Natural killer cell (primary cell): ENCODE data around the gene MS4A5. TPM values are rescaled to one million over a fixed set of nuclear protein-coding genes. Genes with fewer than 3 reads are reported as not detected.
A peak's percentile ranks its signal among the peaks of the same experiment; 100 is the strongest.

Experiments used
- ATAC-seq, 3 donors: fragments of 150-1000 bp in 2 of 3; fragments of 200-7000 bp in 1 of 3; cut with Tn5 transposase; 1 replicate in 1 of 3; 2 replicates in 2 of 3; pipeline ENCODE4 v1.10.0; 2021; ENCODE audit warnings: mild to moderate bottlenecking in 2 of 3, moderate library complexity in 2 of 3
- DNase-seq, 2 donors: peaks; one replicate each; pipeline versions ENCODE4 v3.0.0 to v3.0.0-alpha.2; 2013 to 2021; ENCODE audit warnings: mixed read lengths in 1 of 2
- H3K27ac ChIP-seq: one replicate; pipeline ENCODE4 v1.5.1; 2013; ENCODE audit warnings: mild to moderate bottlenecking, low read length
- H3K27me3 ChIP-seq: one replicate; pipeline ENCODE4 v1.6.1; 2013; ENCODE audit warnings: low read length; ENCODE audit not compliant: control insufficient read depth, insufficient read depth
- H3K36me3 ChIP-seq: one replicate; pipeline ENCODE4 v1.6.1; 2013; ENCODE audit warnings: low read length; ENCODE audit not compliant: control insufficient read depth, insufficient read depth
- H3K4me1 ChIP-seq: one replicate; pipeline ENCODE4 v1.6.1; 2013; ENCODE audit warnings: low read length; ENCODE audit not compliant: control insufficient read depth, insufficient read depth
- H3K4me3 ChIP-seq: one replicate; pipeline ENCODE4 v1.5.1; 2013; ENCODE audit warnings: low read length
- H3K9me3 ChIP-seq: one replicate; pipeline ENCODE4 v1.6.1; 2013; ENCODE audit warnings: low read length; ENCODE audit not compliant: control insufficient read depth, insufficient read depth
- H3K27ac Mint-ChIP-seq, 2 donors: one replicate each; pipeline ENCODE4 v1.8.0; 2022; ENCODE audit warnings: mild to moderate bottlenecking in 2 of 2, mixed read lengths in 2 of 2, moderate library complexity in 1 of 2
- H3K27me3 Mint-ChIP-seq, 2 donors: one replicate each; pipeline ENCODE4 v1.8.0; 2022; ENCODE audit warnings: low read depth in 2 of 2, mixed read lengths in 2 of 2
- H3K36me3 Mint-ChIP-seq: one replicate; pipeline ENCODE4 v1.8.0; 2022; ENCODE audit warnings: mixed read lengths
- H3K4me1 Mint-ChIP-seq, 2 donors: one replicate each; pipeline ENCODE4 v1.8.0; 2022; ENCODE audit warnings: mixed read lengths in 2 of 2
- H3K4me3 Mint-ChIP-seq: one replicate; pipeline ENCODE4 v1.8.0; 2022; ENCODE audit warnings: mild to moderate bottlenecking, moderate library complexity, mixed read lengths
- H3K9me3 Mint-ChIP-seq, 2 donors: one replicate each; pipeline ENCODE4 v1.8.0; 2022; ENCODE audit warnings: mixed read lengths in 2 of 2
- WGBS: methylation state at CpG from one replicate; pipeline ENCODE4 v1.1.7; 2013; ENCODE audit warnings: missing lambda C conversion rate; ENCODE audit not compliant: insufficient coverage; 5-methylcytosine and 5-hydroxymethylcytosine counted together
- intact Hi-C: fragments of 100-400 bp; cut with micrococcal nuclease; formaldehyde crosslinking; loops from one replicate; pipeline ENCODE4 v1.14.2; 2022
- total RNA-seq, 4 donors: library from RNA; stranded (reverse); fragments of 120-200 nt in 1 of 4; gene quantifications; one replicate each; pipeline versions ENCODE4 v1.2.3 to v1.2.4, GENCODE V29; 2013 to 2022
- TF ChIP-seq, protein P1 (sequence below): fragments of 200-600 bp; IDR thresholded peaks from one replicate; pipeline ENCODE4 v1.8.0; 2022; ENCODE audit warnings: antibody characterized with exemption

MS4A5 gene
- total RNA-seq, 3 donors from 2014 or later (not counting 1 experiment from before 2014, with no cell fraction given): not detected

DNA sequence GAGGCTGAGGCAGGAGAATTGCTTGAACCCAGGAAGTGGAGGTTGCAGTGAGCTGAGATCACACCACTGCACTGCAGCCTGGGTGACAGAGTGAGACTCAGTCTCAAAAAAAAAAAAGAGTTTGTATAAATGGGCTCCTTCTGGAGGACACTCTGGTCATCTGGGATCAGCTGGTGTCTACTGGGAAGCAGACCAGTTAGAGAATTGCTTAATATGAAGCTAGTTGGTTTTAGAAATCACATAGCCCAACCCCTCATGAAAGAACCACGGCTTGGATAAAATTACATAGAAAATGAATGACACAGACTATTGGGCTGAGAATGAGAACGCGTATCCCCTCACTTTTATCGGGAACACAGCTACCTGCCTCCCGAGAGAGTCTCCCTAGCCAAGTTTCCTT, 36.4 kb upstream of the MS4A5 start:
- H3K36me3 Mint-ChIP-seq: no peaks in the 10 kb centered on the region
- 93% methylated on average over 5 of the region's 5 CpGs for WGBS
- peaks cover 11% of the 10 kb centered on the region for H3K4me1 ChIP-seq
- no peaks in the 10 kb centered on the region for H3K9me3 Mint-ChIP-seq
- H3K27ac ChIP-seq: no peak overlapping the region
- H3K27ac Mint-ChIP-seq: no peak overlapping the region
- TF ChIP-seq, protein P1, sequence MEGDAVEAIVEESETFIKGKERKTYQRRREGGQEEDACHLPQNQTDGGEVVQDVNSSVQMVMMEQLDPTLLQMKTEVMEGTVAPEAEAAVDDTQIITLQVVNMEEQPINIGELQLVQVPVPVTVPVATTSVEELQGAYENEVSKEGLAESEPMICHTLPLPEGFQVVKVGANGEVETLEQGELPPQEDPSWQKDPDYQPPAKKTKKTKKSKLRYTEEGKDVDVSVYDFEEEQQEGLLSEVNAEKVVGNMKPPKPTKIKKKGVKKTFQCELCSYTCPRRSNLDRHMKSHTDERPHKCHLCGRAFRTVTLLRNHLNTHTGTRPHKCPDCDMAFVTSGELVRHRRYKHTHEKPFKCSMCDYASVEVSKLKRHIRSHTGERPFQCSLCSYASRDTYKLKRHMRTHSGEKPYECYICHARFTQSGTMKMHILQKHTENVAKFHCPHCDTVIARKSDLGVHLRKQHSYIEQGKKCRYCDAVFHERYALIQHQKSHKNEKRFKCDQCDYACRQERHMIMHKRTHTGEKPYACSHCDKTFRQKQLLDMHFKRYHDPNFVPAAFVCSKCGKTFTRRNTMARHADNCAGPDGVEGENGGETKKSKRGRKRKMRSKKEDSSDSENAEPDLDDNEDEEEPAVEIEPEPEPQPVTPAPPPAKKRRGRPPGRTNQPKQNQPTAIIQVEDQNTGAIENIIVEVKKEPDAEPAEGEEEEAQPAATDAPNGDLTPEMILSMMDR: no peak
- intact Hi-C loops: no loop called here
- H3K4me3 Mint-ChIP-seq: no peak overlapping the region
- H3K27me3 Mint-ChIP-seq: no peaks in the 10 kb centered on the region
- ATAC-seq (no peak), DNase-seq (no peak)
- H3K27me3 ChIP-seq: no peaks in the 10 kb centered on the region
- H3K4me1 Mint-ChIP-seq: peaks cover 13% of the 10 kb centered on the region in 2 donors
- H3K36me3 ChIP-seq: no peaks in the 10 kb centered on the region
- H3K4me3 ChIP-seq: no peak overlapping the region
- H3K9me3 ChIP-seq: no peaks in the 10 kb centered on the region

- Mint-ChIP-seq H3K27ac (no peak overlapping the region), H3K4me3 (no peak overlapping the region), H3K36me3 (no peaks in the 10 kb centered on the region), H3K9me3 (no peaks in the 10 kb centered on the region), H3K4me1 (peaks cover 13% of the 10 kb centered on the region in 2 donors), H3K27me3 (no peaks in the 10 kb centered on the region)
- intact Hi-C loops: no loop called here
- TF ChIP-seq, protein P1: no peak
- Histone ChIP-seq H3K9me3 (no peaks in the 10 kb centered on the region), H3K4me3 (no peak overlapping the region), H3K4me1 (peaks cover 7% of the 10 kb centered on the region), H3K27ac (no peak overlapping the region), H3K36me3 (no peaks in the 10 kb centered on the region), H3K27me3 (no peaks in the 10 kb centered on the region)
- ATAC-seq (no peak), DNase-seq (no peak)
- WGBS: 92% methylated on average over 3 of the region's 7 CpGs
Measured at GRCh38 chr11:60394666-60395380, 34.5 kb upstream of the MS4A5 start.

GRCh38 chr11:60396382-60396781, 33.0 kb upstream of the MS4A5 start, which contains the start of gene MS4A14:
MS4A14 (plus strand) TSS chr11:60396459; CDS start chr11:60396579, 120 bp downstream.
- H3K4me3 ChIP-seq: no peak within 1 kb of the TSS
- Mint-ChIP-seq H3K4me3 (no peak within 1 kb of the TSS), H3K27me3 (no peaks in the 10 kb centered on the region), H3K27ac (peak within 1 kb of the TSS in 1 of 2 donors; percentile 19), H3K36me3 (no peaks in the 10 kb centered on the region), H3K9me3 (no peaks in the 10 kb centered on the region), H3K4me1 (peaks cover 13% of the 10 kb centered on the region in 2 donors)
- DNase-seq (no peak), ATAC-seq (no peak)
- TF ChIP-seq, protein P1: no peak
- peaks cover 4% of the 10 kb centered on the region for H3K4me1 ChIP-seq
- H3K27me3 ChIP-seq: no peaks in the 10 kb centered on the region
- WGBS: 79% methylated on average over 3 of the region's 3 CpGs
- no peaks in the 10 kb centered on the region for H3K36me3 ChIP-seq
- intact Hi-C loops: no loop called here
- H3K27ac ChIP-seq: peak within 1 kb of the TSS; percentile 55
- no peaks in the 10 kb centered on the region for H3K9me3 ChIP-seq

DNA sequence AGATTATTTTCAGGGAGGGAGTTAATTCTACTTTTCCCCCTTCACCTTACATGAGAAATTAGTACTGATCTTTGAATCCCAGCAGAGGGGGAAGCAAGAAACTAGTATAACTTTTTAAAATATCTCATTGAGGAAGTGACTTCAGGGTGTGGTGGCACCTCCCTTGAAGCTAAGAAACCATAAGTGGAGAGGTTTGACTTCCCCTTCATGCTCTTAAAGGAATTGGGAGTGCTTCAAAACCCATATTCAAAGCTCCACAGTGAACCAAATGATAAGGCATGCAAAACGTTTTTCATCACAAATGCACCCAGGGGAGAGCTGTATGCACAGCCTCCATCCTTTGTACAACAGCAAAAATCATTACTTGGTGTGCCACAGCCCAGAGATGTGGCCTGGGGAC, 32.6 kb upstream of the MS4A5 start:
- ATAC-seq (no peak), DNase-seq (no peak)

More for the DNA sequence above, 32.6 kb upstream of the MS4A5 start:
- Mint-ChIP-seq H3K27ac (peak overlapping the region in 1 of 2 donors; percentile 19), H3K4me3 (no peak overlapping the region), H3K27me3 (no peaks in the 10 kb centered on the region), H3K9me3 (no peaks in the 10 kb centered on the region), H3K36me3 (no peaks in the 10 kb centered on the region), H3K4me1 (peaks cover 13% of the 10 kb centered on the region in 2 donors)
- Histone ChIP-seq H3K36me3 (no peaks in the 10 kb centered on the region), H3K4me3 (no peak overlapping the region), H3K27ac (peak overlapping the region; percentile 55), H3K27me3 (no peaks in the 10 kb centered on the region), H3K9me3 (no peaks in the 10 kb centered on the region), H3K4me1 (peaks cover 4% of the 10 kb centered on the region)
- TF ChIP-seq, protein P1: no peak
- intact Hi-C loops: no loop called here
- WGBS: 6% methylated on average over 1 of the region's 1 CpG
